IMR-90 (cell line): Measurements from ENCODE around the gene SPPL2B. TPM values are rescaled to one million over a fixed set of nuclear protein-coding genes. Genes with fewer than 3 reads are reported as not detected.

Experiments used
- ATAC-seq: fragments of 200-7000 bp; cut with Tn5 transposase; 2 replicates; pipeline ENCODE4 v1.9.1; 2020; ENCODE audit warnings: low read depth, mild to moderate bottlenecking, moderate library complexity
- BruUV-seq: library from RNA; stranded (reverse); fragments of 400-500 nt; replicated peaks from 2 replicates; lab custom pipeline; 2021; lab: Mats Ljungman, UMichigan
- CTCF ChIA-PET: fragments of 300-600 bp; formaldehyde crosslinking; extraction: SDS; loops from one replicate; lab custom pipeline; 2021; ENCODE audit warnings: antibody characterized with exemption; lab: Yijun Ruan, JAX
- POLR2A ChIA-PET: fragments of 300-600 bp; sonication (Branson Sonifier 250); formaldehyde crosslinking; loops from one replicate; lab custom pipeline; 2022; ENCODE audit warnings: antibody characterized with exemption; ENCODE audit not compliant: unreplicated experiment; lab: Charles Lee
- DNase-seq: peaks from one replicate; pipeline ENCODE4 v3.0.0; 2013
- H2AFZ ChIP-seq: replicated peaks from 2 replicates; pipeline ENCODE3; 2013; ENCODE audit warnings: low read length, mild to moderate bottlenecking; ENCODE audit not compliant: poor library complexity
- H2AK5ac ChIP-seq: 2 replicates; pipeline ENCODE4 v1.6.1; 2013; ENCODE audit warnings: low read depth, low read length, inconsistent platforms
- H2AK9ac ChIP-seq: replicated peaks from 2 replicates; pipeline ENCODE3; 2013; ENCODE audit warnings: mild to moderate bottlenecking, low read depth, low read length, moderate library complexity; ENCODE audit not compliant: poor library complexity
- H2BK120ac ChIP-seq: 2 replicates; pipeline ENCODE4 v1.6.1; 2013; ENCODE audit warnings: low read depth, low read length, inconsistent platforms
- H2BK15ac ChIP-seq: 3 replicates; pipeline ENCODE4 v1.6.1; 2013; ENCODE audit warnings: low read depth, low read length, inconsistent platforms
- H2BK20ac ChIP-seq: 2 replicates; pipeline ENCODE4 v1.6.1; 2013; ENCODE audit warnings: low read depth, mild to moderate bottlenecking, inconsistent platforms, low read length, moderate library complexity
- H2BK5ac ChIP-seq: 2 replicates; pipeline ENCODE4 v1.6.1; 2013; ENCODE audit warnings: mild to moderate bottlenecking, low read depth, low read length, inconsistent platforms; ENCODE audit not compliant: poor library complexity, severe bottlenecking
- H3K14ac ChIP-seq: replicated peaks from 2 replicates; pipeline ENCODE4 v1.6.1; 2013; ENCODE audit warnings: low read depth, low read length, inconsistent platforms
- H3K18ac ChIP-seq: 2 replicates; pipeline ENCODE4 v1.6.1; 2013; ENCODE audit warnings: low read depth, low read length, control low read depth
- H3K23ac ChIP-seq: 2 replicates; pipeline ENCODE4 v1.6.1; 2013; ENCODE audit warnings: low read depth, low read length, inconsistent platforms
- H3K27ac ChIP-seq: 2 replicates; pipeline ENCODE4 v1.5.1; 2013; ENCODE audit warnings: mild to moderate bottlenecking, control low read depth, low read length; ENCODE audit not compliant: insufficient read depth
- H3K27me3 ChIP-seq: 2 replicates; pipeline ENCODE4 v1.6.1; 2013; ENCODE audit warnings: low read length; ENCODE audit not compliant: control insufficient read depth, insufficient read depth
- H3K36me3 ChIP-seq: 2 replicates; pipeline ENCODE4 v1.6.1; 2013; ENCODE audit warnings: low read length, mixed read lengths; ENCODE audit not compliant: control insufficient read depth, insufficient read depth
- H3K4ac ChIP-seq: 2 replicates; pipeline ENCODE4 v1.6.1; 2013; ENCODE audit warnings: low read depth, low read length, inconsistent platforms
- H3K4me1 ChIP-seq: 2 replicates; pipeline ENCODE4 v1.6.1; 2013; ENCODE audit warnings: low read length, mixed read lengths; ENCODE audit not compliant: control insufficient read depth, insufficient read depth
- H3K4me2 ChIP-seq: 2 replicates; pipeline ENCODE4 v1.6.1; 2013; ENCODE audit warnings: low read depth, mild to moderate bottlenecking, control low read depth, low read length, moderate library complexity
- H3K4me3 ChIP-seq: 2 replicates; pipeline ENCODE4 v1.5.1; 2013; ENCODE audit warnings: low read depth, mild to moderate bottlenecking, control low read depth, low read length, moderate library complexity; ENCODE audit not compliant: insufficient read depth
- H3K56ac ChIP-seq: 2 replicates; pipeline ENCODE4 v1.6.1; 2013; ENCODE audit warnings: low read length, inconsistent platforms; ENCODE audit not compliant: insufficient read depth; ENCODE audit errors: extremely low read depth
- H3K79me1 ChIP-seq, 2 experiments: 2 replicates each; pipeline ENCODE4 v1.6.1; 2013; ENCODE audit warnings: low read length in 2 of 2, inconsistent platforms in 1 of 2, low read depth in 1 of 2
- H3K9ac ChIP-seq: 2 replicates; pipeline ENCODE4 v1.6.1; 2013; ENCODE audit warnings: low read depth, low read length, control low read depth
- H3K9me1 ChIP-seq: 2 replicates; pipeline ENCODE4 v1.6.1; 2013; ENCODE audit warnings: low read length, inconsistent platforms; ENCODE audit not compliant: insufficient read depth
- H3K9me3 ChIP-seq: 2 replicates; pipeline ENCODE4 v1.6.1; 2013; ENCODE audit warnings: low read length; ENCODE audit not compliant: control insufficient read depth, insufficient read depth
- H4K20me1 ChIP-seq: 2 replicates; pipeline ENCODE4 v1.6.1; 2013; ENCODE audit warnings: low read length, inconsistent platforms; ENCODE audit not compliant: insufficient read depth
- H4K5ac ChIP-seq: 2 replicates; pipeline ENCODE4 v1.6.1; 2013; ENCODE audit warnings: mild to moderate bottlenecking, low read depth, low read length, control low read depth
- H4K8ac ChIP-seq, 2 experiments: 2 replicates each; pipeline ENCODE4 v1.6.1; 2013; ENCODE audit warnings: low read depth in 2 of 2, low read length in 2 of 2, control low read depth in 1 of 2, inconsistent platforms in 1 of 2
- H4K91ac ChIP-seq: 2 replicates; pipeline ENCODE4 v1.6.1; 2013; ENCODE audit warnings: low read depth, low read length, inconsistent platforms; ENCODE audit not compliant: insufficient read depth
- BHLHE40 ChIP-seq: fragments of 150-350 bp; IDR thresholded peaks from 2 replicates; pipeline ENCODE4 v1.6.1; 2016; ENCODE audit warnings: mild to moderate bottlenecking, low read depth, low read length
- CEBPB ChIP-seq: IDR thresholded peaks from 2 replicates; pipeline ENCODE4 v1.6.1; 2012; ENCODE audit warnings: low read depth, low read length, improper control_type of control experiment
- FOS ChIP-seq: fragments of 150-350 bp; IDR thresholded peaks from 2 replicates; pipeline ENCODE4 v1.6.1; 2016; ENCODE audit warnings: low read depth, low read length
- MAFK ChIP-seq: IDR thresholded peaks from 2 replicates; pipeline ENCODE4 v1.6.1; 2012; ENCODE audit warnings: low read depth, low read length, improper control_type of control experiment
- MAZ ChIP-seq: IDR thresholded peaks from 2 replicates; pipeline ENCODE4 v1.6.1; 2012; ENCODE audit warnings: low read depth, mild to moderate bottlenecking, low read length, improper control_type of control experiment, moderate library complexity, borderline replicate concordance
- MXI1 ChIP-seq: IDR thresholded peaks from 2 replicates; pipeline ENCODE4 v1.6.1; 2012; ENCODE audit warnings: low read depth, mild to moderate bottlenecking, low read length, moderate library complexity, borderline replicate concordance
- NFE2L2 ChIP-seq: fragments of 150-350 bp; IDR thresholded peaks from 2 replicates; pipeline ENCODE4 v1.6.1; 2016; ENCODE audit warnings: low read depth, mild to moderate bottlenecking, low read length
- POLR2A ChIP-seq: IDR thresholded peaks from 2 replicates; pipeline ENCODE4 v1.6.1; 2012; ENCODE audit warnings: mild to moderate bottlenecking, low read depth, low read length
- RAD21 ChIP-seq: IDR thresholded peaks from 2 replicates; pipeline ENCODE4 v1.6.1; 2012; ENCODE audit warnings: low read length, improper control_type of control experiment
- RCOR1 ChIP-seq: IDR thresholded peaks from 2 replicates; pipeline ENCODE4 v1.6.1; 2012; ENCODE audit warnings: mild to moderate bottlenecking, low read length, improper control_type of control experiment; ENCODE audit not compliant: insufficient replicate concordance
- RFX5 ChIP-seq: IDR thresholded peaks from 2 replicates; pipeline ENCODE4 v1.8.0; 2012; ENCODE audit warnings: low read depth, mild to moderate bottlenecking, low read length, moderate library complexity
- SMC3 ChIP-seq: fragments of 150-350 bp; IDR thresholded peaks from 2 replicates; pipeline ENCODE4 v1.6.1; 2016; ENCODE audit warnings: low read depth, mild to moderate bottlenecking, antibody characterized with exemption, low read length, moderate library complexity
- USF2 ChIP-seq: fragments of 150-350 bp; IDR thresholded peaks from 2 replicates; pipeline ENCODE4 v1.6.1; 2017; ENCODE audit warnings: mild to moderate bottlenecking, antibody characterized with exemption, low read length, low read depth
- WGBS, 2 experiments: methylation state at CpG; one replicate each; pipeline versions ENCODE4 v1.1.5 to v1.1.7; 2013; ENCODE audit warnings: missing lambda C conversion rate in 2 of 2; ENCODE audit not compliant: insufficient read length in 1 of 2; ENCODE audit errors: extremely low coverage in 2 of 2; 5-methylcytosine and 5-hydroxymethylcytosine counted together
- dilution Hi-C: fragments of 300-500 bp; cut with HindIII; formaldehyde crosslinking; loops from one replicate; pipeline ENCODE4 v1.14.3; 2018; ENCODE audit warnings: low sequenced_read_pairs; ENCODE audit not compliant: unreplicated experiment
- in situ Hi-C: fragments of 300-500 bp; cut with MboI; formaldehyde crosslinking; loops from 3 replicates; pipeline ENCODE4 v1.14.3; 2019; ENCODE audit warnings: low sequenced_read_pairs, inconsistent platforms, mixed read lengths
- intact Hi-C: fragments of 100-400 bp; cut with micrococcal nuclease; formaldehyde crosslinking; loops from 2 replicates; pipeline ENCODE4 v1.10.0; 2022
- polyA plus RNA-seq, 3 experiments: library from polyadenylated mRNA; depleted of rRNA; stranded (reverse); fragments of >200 nt; gene quantifications; 2 replicates each; pipeline ENCODE4 v1.2.3, GENCODE V29; 2012; ENCODE audit warnings: low replicate concordance in 1 of 3
- total RNA-seq: library from RNA; depleted of rRNA; stranded (reverse); fragments of >200 nt; gene quantifications from 2 replicates; pipeline ENCODE4 v1.2.3, GENCODE V29; 2012
- TF ChIP-seq, protein P1 (sequence below): conservative IDR thresholded peaks from 2 replicates; pipeline ENCODE4 v1.5.1; 2012; ENCODE audit warnings: mild to moderate bottlenecking, low read depth, low read length, improper control_type of control experiment
- TF ChIP-seq, protein P2 (sequence below): fragments of 150-350 bp; IDR thresholded peaks from 2 replicates; pipeline ENCODE4 v1.6.1; 2016; ENCODE audit warnings: low read depth, mild to moderate bottlenecking, low read length, moderate library complexity, borderline replicate concordance

SPPL2B gene
- total and polyA plus RNA-seq, 2 of the 4 experiments (the other 2 are of a cell fraction), result 3.4 to 45.7 TPM

- Histone ChIP-seq H4K20me1 (peaks cover 26% of the 10 kb centered on the region), H3K27ac (no peak overlapping the region), H3K18ac (no peak overlapping the region), H3K4ac (no peak overlapping the region), H3K27me3 (peaks cover 68% of the 10 kb centered on the region), H4K91ac (no peak overlapping the region), H2AK9ac (peak overlapping the region; percentile 28), H4K5ac (no peak overlapping the region), H3K14ac (no peak overlapping the region), H2BK20ac (no peak overlapping the region), H3K4me2 (no peak overlapping the region), H2AFZ (peak overlapping the region; percentile 43), H3K4me1 (peaks cover 5% of the 10 kb centered on the region), H2BK15ac (no peak overlapping the region), H4K8ac (no peak overlapping the region), H2BK5ac (no peak overlapping the region), H2AK5ac (no peak overlapping the region), H3K9ac (no peak overlapping the region), H3K36me3 (no peaks in the 10 kb centered on the region), H3K79me1 (no peaks in the 10 kb centered on the region), H3K4me3 (no peak overlapping the region), H3K56ac (no peak overlapping the region), H3K9me1 (no peaks in the 10 kb centered on the region), H3K9me3 (no peaks in the 10 kb centered on the region), H2BK120ac (no peak overlapping the region), H3K23ac (no peak overlapping the region)
- CTCF ChIA-PET, result interaction anchor here (1.1 to 1.6 kb wide), 2 partner anchors 25 to 55 kb away, joined by 4 read pairs; partner anchors contain the start of gene PLEKHJ1
- DNase-seq, result no peak
- 10% methylated on average over 39 of the region's 82 CpGs; no CpG with 5 or more reads in 1 of the 2 experiments for WGBS, 2 experiments
- dilution Hi-C loops, result no loop called here
- in situ Hi-C loops, result no loop called here
- BruUV-seq, result no TSS peak
- intact Hi-C loops, result no loop called here
- ATAC-seq, result no peak
- POLR2A ChIA-PET, result no interaction called here
- no peak for TF ChIP-seq FOS
- TF ChIP-seq BHLHE40, result no peak
- TF ChIP-seq RCOR1, result no peak
- no peak for TF ChIP-seq CEBPB
- TF ChIP-seq, protein P1, sequence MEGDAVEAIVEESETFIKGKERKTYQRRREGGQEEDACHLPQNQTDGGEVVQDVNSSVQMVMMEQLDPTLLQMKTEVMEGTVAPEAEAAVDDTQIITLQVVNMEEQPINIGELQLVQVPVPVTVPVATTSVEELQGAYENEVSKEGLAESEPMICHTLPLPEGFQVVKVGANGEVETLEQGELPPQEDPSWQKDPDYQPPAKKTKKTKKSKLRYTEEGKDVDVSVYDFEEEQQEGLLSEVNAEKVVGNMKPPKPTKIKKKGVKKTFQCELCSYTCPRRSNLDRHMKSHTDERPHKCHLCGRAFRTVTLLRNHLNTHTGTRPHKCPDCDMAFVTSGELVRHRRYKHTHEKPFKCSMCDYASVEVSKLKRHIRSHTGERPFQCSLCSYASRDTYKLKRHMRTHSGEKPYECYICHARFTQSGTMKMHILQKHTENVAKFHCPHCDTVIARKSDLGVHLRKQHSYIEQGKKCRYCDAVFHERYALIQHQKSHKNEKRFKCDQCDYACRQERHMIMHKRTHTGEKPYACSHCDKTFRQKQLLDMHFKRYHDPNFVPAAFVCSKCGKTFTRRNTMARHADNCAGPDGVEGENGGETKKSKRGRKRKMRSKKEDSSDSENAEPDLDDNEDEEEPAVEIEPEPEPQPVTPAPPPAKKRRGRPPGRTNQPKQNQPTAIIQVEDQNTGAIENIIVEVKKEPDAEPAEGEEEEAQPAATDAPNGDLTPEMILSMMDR, result no peak
- TF ChIP-seq MAFK, result no peak
- no peak for TF ChIP-seq POLR2A
- TF ChIP-seq MXI1, result no peak
- TF ChIP-seq SMC3, result no peak
- TF ChIP-seq RFX5, result no peak
- TF ChIP-seq NFE2L2, result no peak
- TF ChIP-seq USF2, result no peak
- TF ChIP-seq, protein P2, sequence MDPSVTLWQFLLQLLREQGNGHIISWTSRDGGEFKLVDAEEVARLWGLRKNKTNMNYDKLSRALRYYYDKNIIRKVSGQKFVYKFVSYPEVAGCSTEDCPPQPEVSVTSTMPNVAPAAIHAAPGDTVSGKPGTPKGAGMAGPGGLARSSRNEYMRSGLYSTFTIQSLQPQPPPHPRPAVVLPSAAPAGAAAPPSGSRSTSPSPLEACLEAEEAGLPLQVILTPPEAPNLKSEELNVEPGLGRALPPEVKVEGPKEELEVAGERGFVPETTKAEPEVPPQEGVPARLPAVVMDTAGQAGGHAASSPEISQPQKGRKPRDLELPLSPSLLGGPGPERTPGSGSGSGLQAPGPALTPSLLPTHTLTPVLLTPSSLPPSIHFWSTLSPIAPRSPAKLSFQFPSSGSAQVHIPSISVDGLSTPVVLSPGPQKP, result no peak
- no peak for TF ChIP-seq RAD21
- no peak for TF ChIP-seq MAZ
Observed at GRCh38 chr19:2290441-2291184, 37.9 kb upstream of the SPPL2B start.
